CD4-positive, alpha-beta T cell treated with Interleukin-6 for 4 hours (primary cell): ENCODE data around the gene ADAMTS2.

Source experiments
- DNase-seq: peaks from one replicate; pipeline ENCODE4 v3.0.0-alpha.2; 2020; ENCODE audit warnings: mixed read lengths

ADAMTS2 gene

DNA sequence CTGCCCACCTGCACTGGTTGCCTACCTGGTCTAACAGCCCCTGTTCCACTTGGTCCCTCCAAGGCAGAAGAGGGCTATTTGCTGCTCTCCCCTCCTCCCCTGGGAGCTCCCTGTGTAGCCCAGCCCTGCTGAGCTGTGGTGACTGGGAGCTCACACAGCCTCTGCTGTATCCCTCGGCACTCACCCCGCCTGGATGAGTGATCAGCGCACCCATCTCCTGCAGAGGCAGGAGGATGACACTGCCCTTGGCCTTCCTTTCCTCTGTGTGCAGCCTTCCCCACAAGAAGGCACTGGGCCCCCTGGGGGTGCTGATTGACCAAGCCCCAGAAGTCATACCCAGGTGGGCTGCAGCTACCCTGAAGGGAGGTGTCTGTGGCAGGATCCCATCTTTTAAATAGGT is 134.2 kb downstream of the ADAMTS2 start:
- DNase-seq = no peak

DNA sequence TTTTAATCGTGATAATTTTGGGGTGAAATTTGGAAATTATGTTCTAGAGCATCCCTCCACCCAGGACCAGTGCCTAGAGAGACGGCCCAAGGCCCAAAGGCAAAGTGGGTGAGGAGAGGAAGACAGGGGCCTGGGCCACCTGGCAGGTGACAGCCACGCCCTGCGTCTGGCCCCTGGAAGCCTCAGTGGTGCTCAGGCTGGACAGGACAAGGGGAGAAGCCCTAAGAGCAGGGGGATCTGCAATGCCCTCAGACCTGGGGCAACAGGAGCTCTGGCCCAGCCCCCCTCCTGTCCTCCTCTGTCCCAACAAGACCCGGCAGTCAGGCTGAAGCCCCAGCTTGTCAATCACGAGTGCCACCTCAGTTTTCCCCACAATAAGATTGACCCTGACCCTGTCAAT is 134.8 kb downstream of the ADAMTS2 start:
- no peak for DNase-seq

- no peak for DNase-seq
These were observed 135.7 kb downstream of the ADAMTS2 start for GRCh38 chr5:179209359-179210150.

- DNase-seq = no peak
These were observed 136.4 kb downstream of the ADAMTS2 start for GRCh38 chr5:179208706-179209358.

GRCh38 chr5:179207920-179208705 is 137.1 kb downstream of the ADAMTS2 start:
- no peak for DNase-seq

GRCh38 chr5:179207470-179207869 is 137.8 kb downstream of the ADAMTS2 start:
- no peak for DNase-seq

GRCh38 chr5:179206366-179206765 is 138.9 kb downstream of the ADAMTS2 start:
- no peak for DNase-seq

- DNase-seq = no peak
These were observed 140.0 kb downstream of the ADAMTS2 start for GRCh38 chr5:179205277-179205676.

- DNase-seq = no peak
These were observed 140.7 kb downstream of the ADAMTS2 start for GRCh38 chr5:179204572-179204971.

GRCh38 chr5:179203248-179203647 is 142.0 kb downstream of the ADAMTS2 start:
- DNase-seq = no peak

GRCh38 chr5:179201986-179202385 is 143.3 kb downstream of the ADAMTS2 start:
- DNase-seq = no peak

GRCh38 chr5:179199246-179199645 is 146.0 kb downstream of the ADAMTS2 start:
- DNase-seq = no peak

- no peak for DNase-seq
These were observed 146.4 kb downstream of the ADAMTS2 start for GRCh38 chr5:179198825-179199224.

GRCh38 chr5:179196405-179197079 is 148.7 kb downstream of the ADAMTS2 start:
- no peak for DNase-seq

DNA sequence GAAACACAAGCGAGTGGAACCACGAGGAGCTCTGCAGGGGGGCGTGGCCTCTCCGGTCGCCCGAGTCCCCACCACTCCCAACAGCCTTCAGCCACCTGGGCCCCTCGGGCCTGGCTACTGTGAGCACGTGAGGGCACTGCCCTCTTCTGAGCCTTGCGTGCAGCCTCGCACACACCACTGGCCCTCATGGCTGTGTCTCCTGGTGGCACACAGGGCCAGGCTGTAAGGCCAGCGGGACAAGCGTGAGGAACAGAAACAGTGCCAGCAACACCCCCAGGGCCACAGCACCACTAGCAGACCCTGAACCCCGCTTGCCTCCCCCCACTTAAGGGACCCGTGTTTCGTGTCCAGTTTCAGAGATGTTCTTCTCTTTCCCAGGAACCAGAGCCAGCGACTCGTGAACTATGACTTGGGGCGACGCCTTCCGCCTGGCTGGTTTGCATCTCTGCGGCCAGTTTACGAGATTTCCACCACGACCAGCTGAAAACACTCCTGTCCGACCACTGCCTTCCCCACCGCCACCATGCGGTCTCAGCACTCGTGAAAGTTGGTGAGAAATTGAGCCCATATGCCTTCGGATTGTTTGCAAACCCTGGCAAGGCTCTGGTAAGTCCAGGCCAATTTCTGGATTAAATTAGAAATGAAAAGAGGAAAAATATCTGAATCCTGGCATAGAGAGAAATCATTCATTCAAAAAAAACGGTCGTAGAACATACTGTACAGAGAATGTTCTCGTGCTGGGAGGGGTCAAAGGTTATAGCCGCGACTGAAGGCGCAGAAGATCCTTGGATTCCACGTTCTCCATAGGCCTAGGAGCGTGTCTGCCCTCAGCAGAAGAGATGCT is 149.5 kb downstream of the ADAMTS2 start:
- DNase-seq = no peak

DNA sequence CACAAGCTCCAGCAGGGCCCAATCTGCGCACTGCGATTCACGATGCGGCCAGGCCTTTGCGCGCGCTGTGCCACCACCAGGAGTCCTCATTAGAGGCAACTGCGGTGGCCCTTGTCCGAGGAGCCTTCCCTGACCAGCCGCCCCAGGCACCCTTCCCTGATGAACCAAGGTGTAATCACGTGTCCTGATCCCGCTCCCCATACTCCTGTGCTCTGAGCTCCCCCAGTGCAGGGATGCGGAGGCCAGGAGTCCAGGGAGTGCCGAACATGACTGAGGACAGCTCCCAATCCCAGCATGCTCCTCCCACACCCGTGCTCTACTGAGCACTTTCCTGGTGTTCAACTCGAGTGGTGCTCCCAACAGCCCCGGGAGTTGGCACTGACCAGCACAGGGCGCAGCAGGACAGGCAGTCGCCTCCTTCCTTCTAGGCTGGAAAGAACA is 150.3 kb downstream of the ADAMTS2 start:
- no peak for DNase-seq

- DNase-seq = no peak
These were observed 150.9 kb downstream of the ADAMTS2 start for GRCh38 chr5:179194201-179194910.

- DNase-seq = no peak
These were observed 151.5 kb downstream of the ADAMTS2 start for GRCh38 chr5:179193746-179194145.

- no peak for DNase-seq
These were observed 152.3 kb downstream of the ADAMTS2 start for GRCh38 chr5:179192891-179193470.

- DNase-seq = no peak
These were observed 152.9 kb downstream of the ADAMTS2 start for GRCh38 chr5:179192185-179192890.
